GM19468 (cell line): ENCODE results near the gene HECTD1.

ENCODE experiments used
- ATAC-seq: cut with Tn5 transposase; IDR thresholded peaks from one replicate; pipeline ENCODE4 v1.9.1; 2021; ENCODE audit warnings: mild to moderate bottlenecking, moderate library complexity, moderate number of reproducible peaks; ENCODE audit not compliant: unreplicated experiment; ENCODE audit errors: extremely low read depth

HECTD1 gene

GRCh38 chr14:31162910-31163649 is 44.5 kb downstream of the HECTD1 start:
- ATAC-seq: no peak

- no peak for ATAC-seq
Measured at GRCh38 chr14:31161274-31161673, 46.3 kb downstream of the HECTD1 start.

GRCh38 chr14:31159682-31160296 is 47.8 kb downstream of the HECTD1 start:
- ATAC-seq: no peak

- ATAC-seq: no peak
Measured at GRCh38 chr14:31154956-31155355, 52.6 kb downstream of the HECTD1 start.

- no peak for ATAC-seq
Measured at GRCh38 chr14:31142455-31143087, 65.0 kb downstream of the HECTD1 start.

- no peak for ATAC-seq
Measured at GRCh38 chr14:31139301-31139847, 68.2 kb downstream of the HECTD1 start.

- no peak for ATAC-seq
Measured at GRCh38 chr14:31138301-31138700, 69.3 kb downstream of the HECTD1 start.

GRCh38 chr14:31137214-31137889 is 70.2 kb downstream of the HECTD1 start:
- no peak for ATAC-seq

GRCh38 chr14:31133133-31133532 is 74.5 kb downstream of the HECTD1 start:
- ATAC-seq: no peak

GRCh38 chr14:31128601-31129526 is 78.7 kb downstream of the HECTD1 start:
- ATAC-seq: no peak

GRCh38 chr14:31127690-31128089 is 79.9 kb downstream of the HECTD1 start:
- ATAC-seq: peak; percentile 49

GRCh38 chr14:31126680-31127079 is 80.9 kb downstream of the HECTD1 start:
- no peak for ATAC-seq

GRCh38 chr14:31125231-31125630 is 82.4 kb downstream of the HECTD1 start:
- ATAC-seq: no peak

GRCh38 chr14:31124197-31124596 is 83.4 kb downstream of the HECTD1 start:
- ATAC-seq: no peak

GRCh38 chr14:31122921-31123320 is 84.7 kb downstream of the HECTD1 start:
- ATAC-seq: no peak

GRCh38 chr14:31122098-31122611 is 85.4 kb downstream of the HECTD1 start:
- ATAC-seq: no peak

GRCh38 chr14:31118892-31119291 is 88.7 kb downstream of the HECTD1 start:
- ATAC-seq: no peak

- no peak for ATAC-seq
Measured at GRCh38 chr14:31113794-31114193, 93.8 kb downstream of the HECTD1 start.

- no peak for ATAC-seq
Measured at GRCh38 chr14:31110872-31111271, 96.7 kb downstream of the HECTD1 start.
